HG03097 (cell line): ENCODE measurements around the gene TMEM131.
"Not testable (repeated sequence)": the region's sequence is repeated elsewhere in the genome, so short reads cannot be mapped to it uniquely, and the experiment has no call there.

Experiments used
- ATAC-seq: cut with Tn5 transposase; IDR thresholded peaks from one replicate; pipeline ENCODE4 v1.9.1; 2021; ENCODE audit not compliant: unreplicated experiment, low FRiP score

The TMEM131 gene

GRCh38 chr2:97715951-97716694 is 279.6 kb downstream of the TMEM131 start:
- no peak for ATAC-seq

DNA sequence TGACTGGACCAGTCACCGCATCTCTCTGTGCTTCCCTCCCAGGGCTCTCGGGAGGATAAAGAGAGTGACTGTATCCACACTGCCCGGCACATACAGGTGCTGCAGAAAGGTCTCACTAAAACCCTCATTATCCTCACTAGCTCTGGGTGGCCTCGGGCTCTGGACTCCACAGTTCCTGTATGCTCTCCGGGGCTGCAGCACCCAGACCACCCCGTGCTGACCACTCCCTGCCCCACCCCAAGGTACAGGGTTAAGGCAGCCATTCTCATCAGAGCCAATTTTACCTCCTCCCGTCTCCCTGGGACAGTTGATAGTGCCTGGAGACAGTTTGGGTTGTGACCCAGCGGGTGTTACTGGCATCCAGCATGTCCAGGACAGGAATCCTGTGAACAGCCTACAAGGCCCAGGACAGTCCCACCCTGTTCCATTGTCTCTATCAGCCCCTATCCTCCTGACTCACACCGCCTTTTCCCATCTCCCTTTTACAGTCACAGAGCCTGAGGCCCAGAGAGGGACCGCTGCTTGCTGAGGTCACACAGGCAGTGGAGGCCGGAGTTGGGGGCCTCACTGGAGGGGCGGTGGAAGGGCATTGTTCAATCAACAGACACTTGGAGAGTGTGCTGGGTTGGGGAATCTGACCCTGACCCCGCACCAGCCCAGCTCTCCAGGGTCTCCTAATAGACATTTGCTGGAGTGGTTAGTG is 280.6 kb downstream of the TMEM131 start:
- ATAC-seq = no peak

DNA sequence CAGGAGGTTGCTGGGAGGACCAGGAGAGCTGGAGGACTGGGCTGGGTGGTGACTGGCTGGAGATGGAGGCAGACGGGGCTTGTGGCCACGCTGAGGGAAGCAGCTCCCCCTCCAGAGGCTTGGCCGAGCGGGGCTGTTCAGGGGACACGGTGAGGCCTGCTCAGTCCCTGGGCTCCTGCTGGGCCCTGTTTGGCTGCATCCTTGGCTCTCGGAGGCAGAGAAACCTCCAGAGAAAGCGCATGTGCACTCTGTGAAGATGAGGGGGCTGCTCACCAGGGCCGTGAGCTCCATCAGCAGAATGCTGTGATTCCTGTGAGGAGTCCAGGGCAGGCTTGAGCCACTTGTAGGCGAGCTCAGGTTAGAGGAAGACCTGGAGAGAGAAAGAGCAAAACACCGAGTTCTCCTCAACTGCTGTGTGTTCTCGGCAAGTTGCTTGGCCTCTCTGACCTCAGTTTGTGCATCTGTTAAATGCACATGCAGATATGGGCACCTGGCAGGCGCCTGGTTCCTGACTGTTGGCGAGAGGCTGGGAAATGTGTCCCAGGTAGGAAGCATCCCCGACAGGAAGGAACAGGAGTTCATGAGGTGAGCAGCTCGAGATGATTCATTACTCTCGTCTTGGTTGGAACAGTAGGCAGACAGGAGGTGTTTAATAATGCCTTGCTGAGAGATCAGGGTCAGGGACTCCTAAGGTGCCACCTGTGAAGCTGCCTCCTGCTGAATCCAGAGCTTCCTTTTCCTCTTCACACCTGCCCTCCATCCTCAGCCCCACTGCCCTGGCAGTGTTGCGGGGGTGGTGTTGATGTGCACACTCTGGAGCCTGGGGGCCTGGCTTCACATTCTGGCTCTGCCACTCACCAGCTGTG is 281.4 kb downstream of the TMEM131 start:
- ATAC-seq = no peak

GRCh38 chr2:97713296-97714083 is 282.3 kb downstream of the TMEM131 start, which contains the start of gene ZAP70:
Gene ZAP70, plus strand, starts transcription at chr2:97713576. Its CDS starts 10,461 bp downstream, at chr2:97724037.
- no peak for ATAC-seq

DNA sequence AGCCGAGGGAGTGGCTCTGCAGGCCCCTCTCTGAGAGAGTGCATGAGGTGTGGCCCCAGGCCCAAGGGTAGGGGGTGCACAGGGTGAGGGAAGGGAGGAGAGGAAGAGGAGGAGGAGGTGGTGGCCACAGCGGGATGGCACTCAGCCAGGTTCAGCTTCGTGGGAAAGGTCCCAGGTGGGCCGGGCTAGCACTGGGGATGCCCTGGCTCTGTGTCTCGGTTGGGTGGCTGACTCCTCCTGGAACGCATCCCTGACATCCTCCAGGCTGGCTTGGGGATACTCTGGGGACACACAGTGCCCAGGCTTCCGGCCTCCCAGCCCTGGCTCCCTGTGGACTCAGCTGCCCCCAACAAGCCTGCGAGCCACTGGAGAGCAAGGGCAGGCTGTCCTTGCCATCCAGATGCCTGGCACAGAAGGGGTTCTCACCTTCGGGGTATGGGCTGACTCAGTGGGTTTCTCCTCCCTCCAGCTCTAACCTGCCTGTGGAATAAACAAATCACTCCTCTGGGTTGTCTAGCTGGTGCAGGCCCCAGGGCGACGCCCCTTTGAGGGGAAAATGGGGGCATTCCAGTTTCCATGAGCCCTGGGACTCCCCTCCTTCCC is 283.0 kb downstream of the TMEM131 start:
- no peak for ATAC-seq

- ATAC-seq = not testable (repeated sequence)
Measured at GRCh38 chr2:97712175-97712574, 283.6 kb downstream of the TMEM131 start.

DNA sequence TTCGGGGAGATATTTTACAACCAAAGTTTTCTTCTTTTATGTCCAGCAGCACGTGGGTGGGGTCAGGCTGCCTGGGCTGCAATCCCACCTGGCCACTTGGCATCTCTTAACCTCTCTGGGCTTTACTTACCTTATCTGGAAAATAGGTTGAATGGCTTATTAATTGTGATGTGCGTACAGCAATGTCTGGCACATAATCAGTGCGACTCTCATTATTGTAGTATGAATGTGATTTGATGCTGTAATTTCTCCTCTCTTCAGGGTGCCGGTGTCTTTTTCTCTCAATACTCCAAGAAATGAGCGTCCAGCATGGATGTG is 284.4 kb downstream of the TMEM131 start:
- no peak for ATAC-seq

DNA sequence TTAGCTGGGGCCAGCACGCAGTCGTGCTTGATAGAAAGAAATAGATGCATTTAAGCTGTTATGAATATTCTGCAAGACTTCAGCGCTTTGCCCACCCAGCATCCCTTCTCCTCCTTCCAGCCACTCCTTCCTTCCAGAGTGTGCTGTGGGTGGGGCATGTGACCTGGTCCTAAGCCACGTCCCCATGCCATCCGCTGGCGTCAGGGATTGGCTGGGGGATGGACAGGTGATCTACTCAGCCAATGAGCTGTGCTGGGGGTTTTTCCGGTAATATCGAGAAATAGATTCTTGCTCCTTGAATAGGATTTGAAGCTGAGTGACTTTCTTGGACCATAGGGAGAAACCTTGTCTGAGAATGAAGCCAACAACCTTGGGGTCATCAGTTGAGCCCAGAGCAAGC is 287.1 kb downstream of the TMEM131 start:
- no peak for ATAC-seq

- no peak for ATAC-seq
Measured at GRCh38 chr2:97708048-97708380, 287.7 kb downstream of the TMEM131 start.

- ATAC-seq = no peak
Measured at GRCh38 chr2:97707362-97708047, 288.2 kb downstream of the TMEM131 start.

- no peak for ATAC-seq
Measured at GRCh38 chr2:97706708-97707345, 288.9 kb downstream of the TMEM131 start.
